Upper lobe of right lung (tissue), 1 donor: ENCODE results near the gene DNAJB14. TPM values are rescaled to one million over a fixed set of nuclear protein-coding genes. Genes with fewer than 3 reads are reported as not detected.

ENCODE experiments used
- ATAC-seq: fragments of 200-7000 bp; cut with Tn5 transposase; one replicate; pipeline ENCODE4 v1.9.1; 2020; ENCODE audit warnings: mild to moderate bottlenecking, moderate library complexity
- DNase-seq: peaks from one replicate; pipeline ENCODE4 v3.0.0-alpha.2; 2020
- H3K27ac ChIP-seq: fragments of 200-600 bp; one replicate; pipeline ENCODE4 v1.8.0; 2022
- H3K27me3 ChIP-seq: fragments of 200-600 bp; one replicate; pipeline ENCODE4 v1.8.0; 2022; ENCODE audit warnings: mild to moderate bottlenecking
- H3K36me3 ChIP-seq: fragments of 200-600 bp; one replicate; pipeline ENCODE4 v1.8.0; 2022
- H3K4me1 ChIP-seq: fragments of 200-600 bp; one replicate; pipeline ENCODE4 v1.8.0; 2022
- H3K4me3 ChIP-seq: fragments of 200-600 bp; one replicate; pipeline ENCODE4 v1.8.0; 2022; ENCODE audit warnings: mild to moderate bottlenecking
- H3K9me3 ChIP-seq: fragments of 200-600 bp; one replicate; pipeline ENCODE4 v1.8.0; 2022
- CTCF ChIP-seq: fragments of 200-600 bp; IDR thresholded peaks from one replicate; pipeline ENCODE4 v1.8.0; 2022; ENCODE audit warnings: antibody characterized with exemption
- intact Hi-C: fragments of 100-400 bp; cut with DNase I; formaldehyde crosslinking; loops from one replicate; pipeline ENCODE4 v1.11.0; 2022
- total RNA-seq: library from RNA; stranded (reverse); fragmentation: NEBNext Ultra II Directional; extraction: Animal tissue kit (Norgen Biotek cat#: 25700); gene quantifications from one replicate; pipeline ENCODE4 v1.2.1, GENCODE V29; 2021
- donor health status: DM: no; HTN: yes; CAD: no; lungs with severe emphysema.

Gene DNAJB14
- total RNA-seq, 1 donor from 2014 or later: 61.7 TPM

- Histone ChIP-seq H3K27me3 (no peaks in the 10 kb centered on the region), H3K4me1 (no peaks in the 10 kb centered on the region), H3K36me3 (no peaks in the 10 kb centered on the region), H3K4me3 (no peak overlapping the region), H3K9me3 (no peaks in the 10 kb centered on the region), H3K27ac (no peak overlapping the region)
- no peak for ATAC-seq
- no peak for DNase-seq
- TF ChIP-seq CTCF: no peak
- intact Hi-C loops: no loop called here
Measured at GRCh38 chr4:99979872-99980271, 33.5 kb upstream of the DNAJB14 start.

- intact Hi-C loops: no loop called here
- no peak overlapping the region for H3K27ac ChIP-seq
- TF ChIP-seq CTCF: no peak
- H3K4me1 ChIP-seq: no peaks in the 10 kb centered on the region
- no peak overlapping the region for H3K4me3 ChIP-seq
- no peaks in the 10 kb centered on the region for H3K27me3 ChIP-seq
- ATAC-seq (peak; percentile 21), DNase-seq (no peak)
- no peaks in the 10 kb centered on the region for H3K36me3 ChIP-seq
- H3K9me3 ChIP-seq: no peaks in the 10 kb centered on the region
Measured at GRCh38 chr4:99971453-99972111, 25.2 kb upstream of the DNAJB14 start.

- Histone ChIP-seq H3K9me3 (no peaks in the 10 kb centered on the region), H3K36me3 (no peaks in the 10 kb centered on the region), H3K27ac (no peak overlapping the region), H3K4me1 (no peaks in the 10 kb centered on the region), H3K27me3 (no peaks in the 10 kb centered on the region), H3K4me3 (no peak overlapping the region)
- ATAC-seq: no peak
- TF ChIP-seq CTCF: no peak
- no peak for DNase-seq
- intact Hi-C loops: no loop called here
Measured at GRCh38 chr4:99968330-99968729, 21.9 kb upstream of the DNAJB14 start.

GRCh38 chr4:99966692-99967091, 20.3 kb upstream of the DNAJB14 start:
- intact Hi-C loops: no loop called here
- no peak overlapping the region for H3K27ac ChIP-seq
- DNase-seq (no peak), ATAC-seq (no peak)
- no peak overlapping the region for H3K4me3 ChIP-seq
- no peak for TF ChIP-seq CTCF
- no peaks in the 10 kb centered on the region for H3K9me3 ChIP-seq
- no peaks in the 10 kb centered on the region for H3K36me3 ChIP-seq
- no peaks in the 10 kb centered on the region for H3K4me1 ChIP-seq
- H3K27me3 ChIP-seq: no peaks in the 10 kb centered on the region

GRCh38 chr4:99965674-99966350, 19.4 kb upstream of the DNAJB14 start:
- H3K36me3 ChIP-seq: no peaks in the 10 kb centered on the region
- no peak overlapping the region for H3K4me3 ChIP-seq
- intact Hi-C loops: no loop called here
- no peaks in the 10 kb centered on the region for H3K27me3 ChIP-seq
- H3K4me1 ChIP-seq: no peaks in the 10 kb centered on the region
- no peaks in the 10 kb centered on the region for H3K9me3 ChIP-seq
- ATAC-seq (no peak), DNase-seq (no peak)
- no peak overlapping the region for H3K27ac ChIP-seq
- TF ChIP-seq CTCF: no peak
